ENCODE data around the gene TRIM2. TPM values are rescaled to one million over a fixed set of nuclear protein-coding genes. Genes with fewer than 3 reads are reported as not detected.

The TRIM2 gene
- total and polyA plus RNA-seq, 2 of the 8 experiments (the other 6 are each of a cell fraction or from before 2014, with no cell fraction given) = 34.0 to 59.8 TPM

GRCh38 chr4:153295131-153295755, 91.0 kb downstream of the TRIM2 start:
- H3K4ac ChIP-seq (replicated peaks; ENCODE audit: insufficient read length, low read depth, low read length) = no peak overlapping the region
- H4K8ac ChIP-seq (ENCODE audit: extremely low read depth, insufficient read depth, low read length) = no peak overlapping the region; the same call in 1 of the 2 replicates
- no peak overlapping the region for H3K56ac ChIP-seq (replicated peaks; ENCODE audit: insufficient read length, low read depth, low read length)
- 93% methylated on average over 38 of the region's 40 CpGs; no CpG with 5 or more reads in 1 of the 2 experiments for WGBS, 2 experiments (ENCODE audit: extremely low coverage in 1 of 2, insufficient coverage in 1 of 2, insufficient read length in 1 of 2, insufficient replicate concordance in 2 of 2, low coverage in 1 of 2, low lambda C conversion rate in 2 of 2, missing lambda C conversion rate in 1 of 2)
- no peak overlapping the region for H3K23ac ChIP-seq (ENCODE audit: insufficient read length)
- H3K4me1 ChIP-seq (replicated peaks in 1 of 4; ENCODE audit: control insufficient read depth in 3 of 4, insufficient read depth in 4 of 4, low read length in 3 of 4) = peaks cover 0 to 11% (median 1%) of the 10 kb centered on the region in 4 experiments; a peak in 4 of 7 replicates
- H2AFZ ChIP-seq (ENCODE audit: low read length) = no peak overlapping the region
- no peak overlapping the region for H2BK120ac ChIP-seq (replicated peaks; ENCODE audit: low read depth, low read length)
- DNase-seq (ENCODE audit: low read depth in 1 of 2, low spot score in 2 of 2) (peak in 1 of 2 experiments; percentile 52), FAIRE-seq (no peak)
- H4K91ac ChIP-seq (replicated peaks; ENCODE audit: insufficient read length, low read length) = no peak overlapping the region
- no peak overlapping the region for H3K14ac ChIP-seq (ENCODE audit: insufficient read length)
- H3K9me3 ChIP-seq (ENCODE audit: insufficient read depth in 2 of 2, low read depth in 1 of 2, low read length in 1 of 2) = peaks cover 2 to 6% of the 10 kb centered on the region in 2 experiments; a peak in 1 of 4 replicates
- H3K18ac ChIP-seq (ENCODE audit: extremely low read depth, low read length) = no peak overlapping the region
- no peak overlapping the region for H2AK5ac ChIP-seq (ENCODE audit: low read depth, low read length)
- TF ChIP-seq YY1 (IDR thresholded peaks at IDR 0.05; ENCODE audit: low read depth, low read length) (no peak), GTF2F1 (IDR thresholded peaks at IDR 0.05; ENCODE audit: borderline replicate concordance, low read depth, low read length) (no peak), MAX (IDR thresholded peaks at IDR 0.05) (no peak), EGR1 (IDR thresholded peaks at IDR 0.05; ENCODE audit: borderline replicate concordance, low read depth, low read length) (no peak), CTCF (IDR thresholded peaks at IDR 0.05; ENCODE audit: control extremely low read depth in 1 of 3, insufficient read depth in 1 of 3, low read depth in 1 of 3, low read length in 3 of 3) (peak in 2 of 3 experiments; percentile 1 to 7; a peak in 3 of 4 replicates), FOSL1 (IDR thresholded peaks at IDR 0.05; ENCODE audit: insufficient read depth, low read depth, low read length) (no peak), E2F6 (IDR thresholded peaks at IDR 0.05) (no peak), CTBP2 (IDR thresholded peaks at IDR 0.05; ENCODE audit: borderline replicate concordance, insufficient read depth, insufficient read length, low read length) (no peak)
- H3K9ac ChIP-seq (replicated peaks in 1 of 4; ENCODE audit: extremely low read depth in 1 of 4, low read depth in 3 of 4, low read length in 3 of 4) = no peak overlapping the region
- H3K23me2 ChIP-seq (ENCODE audit: low read depth, low read length) = no peaks in the 10 kb centered on the region
- H4K5ac ChIP-seq (ENCODE audit: insufficient read length, low read depth, low read length) = no peak overlapping the region
- H2BK15ac ChIP-seq (ENCODE audit: low read length) = no peak overlapping the region
- H3K79me1 ChIP-seq (ENCODE audit: low read depth, low read length) = no peaks in the 10 kb centered on the region
- no peak overlapping the region for H2BK5ac ChIP-seq (ENCODE audit: low read depth, low read length)
- no peaks in the 10 kb centered on the region for H4K20me1 ChIP-seq (replicated peaks in 1 of 2; ENCODE audit: control insufficient read depth in 1 of 2, insufficient read depth in 2 of 2, low read length in 2 of 2)
- H3K36me3 ChIP-seq (ENCODE audit: control insufficient read depth in 2 of 4, insufficient read depth in 4 of 4, low read length in 3 of 4) = peaks cover 12 to 61% (median 23%) of the 10 kb centered on the region in 4 experiments; a peak in 7 of 8 replicates
- H3K27ac ChIP-seq (ENCODE audit: low read depth, low read length) = no peak overlapping the region
- H3K4me3 ChIP-seq (ENCODE audit: extremely low read depth in 1 of 4, insufficient read depth in 2 of 4, low read depth in 3 of 4, low read length in 4 of 4) = no peak overlapping the region
- no peak overlapping the region for H3K4me2 ChIP-seq (ENCODE audit: insufficient read depth in 1 of 2, low read depth in 2 of 2, low read length in 2 of 2)
- H3K79me2 ChIP-seq (ENCODE audit: control insufficient read depth in 1 of 2, insufficient read depth in 2 of 2, low read length in 2 of 2) = no peaks in the 10 kb centered on the region
- no peak overlapping the region for H2BK20ac ChIP-seq (ENCODE audit: low read length)
- H2BK12ac ChIP-seq (ENCODE audit: low read depth, low read length) = no peak overlapping the region
- POLR2A ChIA-PET (ENCODE audit: partially characterized antibody) = interaction anchor here (0.9 to 1.4 kb wide), 3 partner anchors 11 to 72 kb away, joined by 3 to 4 read pairs (median 3); no protein-coding TSS in a partner anchor
- 0 out of 7 replicates have a peak, but pooled peaks cover 0 to 3% (median 0%) of the 10 kb centered on the region in 4 experiments for H3K27me3 ChIP-seq (replicated peaks in 1 of 4; ENCODE audit: control insufficient read depth in 3 of 4, extremely low read depth in 1 of 4, insufficient read depth in 3 of 4, low read length in 3 of 4)
- CTCF ChIA-PET (ENCODE audit: partially characterized antibody) = interaction anchor here (0.6 to 1.8 kb wide), 13 partner anchors 9 to 109 kb away, joined by 3 to 6 read pairs (median 4); partner anchors contain the start of gene TRIM2
